SK-N-SH (cell line): ENCODE measurements around the gene SLC34A1. TPM values are rescaled to one million over a fixed set of nuclear protein-coding genes. Genes with fewer than 3 reads are reported as not detected.

Experiments
- CTCF ChIA-PET: fragments of 300-600, 350-600 bp; formaldehyde crosslinking; extraction: SDS; loops from one replicate; lab custom pipeline; 2021; lab: Yijun Ruan, JAX
- POLR2A ChIA-PET: fragments of 350-600 bp; sonication (Branson Sonifier 250); formaldehyde crosslinking; extraction: SDS; loops from one replicate; lab custom pipeline; 2020; ENCODE audit warnings: antibody characterized with exemption, inconsistent platforms; lab: Yijun Ruan, JAX
- DNase-seq: peaks from one replicate; pipeline ENCODE4 v3.0.0; 2012
- H2AFZ ChIP-seq: fragments of 200-600 bp; sonication (generic); 2 replicates; pipeline ENCODE4 v1.8.1; 2016; ENCODE audit warnings: antibody characterized with exemption, mild to moderate bottlenecking, low read depth
- H3F3A ChIP-seq: fragments of 200-600 bp; sonication (generic); replicated peaks from 2 replicates; pipeline ENCODE3; 2016; ENCODE audit warnings: antibody characterized with exemption, mild to moderate bottlenecking; ENCODE audit not compliant: insufficient read depth
- H3K27ac ChIP-seq, 2 experiments: fragments of 200-500 bp in 1 of 2; fragments of 200-600 bp in 1 of 2; sonication (Bioruptor generic) in 1 of 2; sonication (generic), shearing (Covaris generic) in 1 of 2; 2 replicates each; pipeline versions ENCODE4 v1.5.1 to v1.6.1; 2014 to 2016; ENCODE audit warnings: low read depth in 2 of 2, inconsistent platforms in 1 of 2, low read length in 1 of 2, mild to moderate bottlenecking in 1 of 2, mixed read lengths in 1 of 2
- H3K27me3 ChIP-seq: fragments of 200-600 bp; sonication (generic), shearing (Covaris generic); 2 replicates; pipeline ENCODE4 v1.6.1; 2016; ENCODE audit warnings: mixed run types; ENCODE audit not compliant: insufficient read depth
- H3K36me3 ChIP-seq, 2 experiments: fragments of 200-500 bp in 1 of 2; fragments of 200-600 bp in 1 of 2; sonication (Bioruptor generic) in 1 of 2; sonication (generic) in 1 of 2; replicated peaks in 1 of 2; 2 replicates each; pipeline versions ENCODE3 to v1.5.1; 2014 to 2016; ENCODE audit warnings: low read length in 1 of 2, mild to moderate bottlenecking in 1 of 2; ENCODE audit not compliant: insufficient read depth in 2 of 2, control insufficient read depth in 1 of 2
- H3K4me1 ChIP-seq, 2 experiments: fragments of 200-500 bp in 1 of 2; fragments of 200-600 bp in 1 of 2; sonication (Bioruptor generic) in 1 of 2; sonication (generic), shearing (Covaris generic) in 1 of 2; 2 replicates each; pipeline versions ENCODE4 v1.5.1 to v1.6.1; 2014 to 2016; ENCODE audit warnings: low read depth in 1 of 2, low read length in 1 of 2, mixed run types in 1 of 2; ENCODE audit not compliant: insufficient read depth in 2 of 2, control insufficient read depth in 1 of 2
- H3K4me2 ChIP-seq: fragments of 200-600 bp; sonication (generic), shearing (Covaris generic); 2 replicates; pipeline ENCODE4 v1.6.1; 2017; ENCODE audit warnings: mixed run types
- H3K4me3 ChIP-seq, 2 experiments: fragments of 200-500 bp in 1 of 2; fragments of 200-600 bp in 1 of 2; sonication (Bioruptor generic) in 1 of 2; sonication (generic), shearing (Covaris generic) in 1 of 2; 2 replicates each; pipeline versions ENCODE4 v1.5.1 to v1.8.1; 2014 to 2016; ENCODE audit warnings: low read depth in 2 of 2, inconsistent platforms in 1 of 2, low read length in 1 of 2, mild to moderate bottlenecking in 1 of 2, mixed read lengths in 1 of 2, moderate library complexity in 1 of 2
- H3K79me2 ChIP-seq: fragments of 200-600 bp; sonication (generic); 2 replicates; pipeline ENCODE4 v1.8.1; 2017; ENCODE audit warnings: mild to moderate bottlenecking; ENCODE audit not compliant: insufficient read depth
- H3K9ac ChIP-seq: fragments of 200-600 bp; sonication (generic); 2 replicates; pipeline ENCODE4 v1.6.1; 2017; ENCODE audit warnings: mixed run types
- H3K9me2 ChIP-seq: fragments of 200-600 bp; sonication (generic); 2 replicates; pipeline ENCODE4 v1.6.1; 2017; ENCODE audit warnings: mixed run types
- H3K9me3 ChIP-seq: fragments of 200-600 bp; sonication (generic); 2 replicates; pipeline ENCODE4 v1.6.1; 2017; ENCODE audit warnings: mixed run types, mild to moderate bottlenecking, moderate library complexity
- H4K20me1 ChIP-seq: fragments of 200-600 bp; sonication (generic); 2 replicates; pipeline ENCODE4 v1.6.1; 2017; ENCODE audit warnings: mild to moderate bottlenecking, mixed run types; ENCODE audit not compliant: insufficient read depth
- EZH2phosphoT487 ChIP-seq: fragments of 200-600 bp; sonication (generic); IDR thresholded peaks from 2 replicates; pipeline ENCODE4 v1.6.1; 2017; ENCODE audit warnings: low read depth, mixed run types, mild to moderate bottlenecking, antibody characterized with exemption, moderate library complexity, borderline replicate concordance
- FOSL2 ChIP-seq: IDR thresholded peaks from 2 replicates; pipeline ENCODE4 v1.4.0; 2012; ENCODE audit warnings: low read depth, mild to moderate bottlenecking, moderate library complexity, borderline replicate concordance
- FOXJ3 ChIP-seq: sonication (generic); formaldehyde crosslinking; IDR thresholded peaks from 2 replicates; pipeline ENCODE4 v1.5.1; 2020; ENCODE audit warnings: mild to moderate bottlenecking, missing genetic modification reagents
- MEF2A ChIP-seq: IDR thresholded peaks from 2 replicates; pipeline ENCODE4 v1.4.0; 2012; ENCODE audit warnings: low read depth, borderline replicate concordance
- MXI1 ChIP-seq: IDR thresholded peaks from 2 replicates; pipeline ENCODE4 v1.6.1; 2012; ENCODE audit warnings: mild to moderate bottlenecking, low read depth, low read length, improper control_type of control experiment
- NFIC ChIP-seq: IDR thresholded peaks from 2 replicates; pipeline ENCODE4 v1.4.0; 2012; ENCODE audit warnings: borderline replicate concordance
- POLR2AphosphoS5 ChIP-seq: IDR thresholded peaks from 2 replicates; pipeline ENCODE4 v1.6.1; 2012; ENCODE audit warnings: low read depth, low read length
- RAD21 ChIP-seq: IDR thresholded peaks from 2 replicates; pipeline ENCODE4 v1.6.1; 2012; ENCODE audit warnings: mild to moderate bottlenecking, low read length
- RCOR1 ChIP-seq: fragments of 150-350 bp; IDR thresholded peaks from 2 replicates; pipeline ENCODE4 v1.6.1; 2017; ENCODE audit warnings: antibody characterized with exemption, low read length
- RXRA ChIP-seq: IDR thresholded peaks from 2 replicates; pipeline ENCODE4 v1.4.0; 2012; ENCODE audit warnings: low read depth, mild to moderate bottlenecking, borderline replicate concordance
- SIN3A ChIP-seq: IDR thresholded peaks from 2 replicates; pipeline ENCODE4 v1.6.1; 2012; ENCODE audit warnings: low read depth, mild to moderate bottlenecking, low read length, moderate library complexity, borderline replicate concordance
- SMC3 ChIP-seq: IDR thresholded peaks from 2 replicates; pipeline ENCODE4 v1.6.1; 2012; ENCODE audit warnings: low read depth, low read length, improper control_type of control experiment
- TAF1 ChIP-seq: IDR thresholded peaks from 2 replicates; pipeline ENCODE4 v1.6.1; 2012; ENCODE audit warnings: low read depth, mild to moderate bottlenecking, low read length, moderate library complexity, borderline replicate concordance
- TCF12 ChIP-seq: IDR thresholded peaks from 2 replicates; pipeline ENCODE4 v1.4.0; 2012
- TEAD4 ChIP-seq: IDR thresholded peaks from 2 replicates; pipeline ENCODE4 v1.4.0; 2012; ENCODE audit warnings: mild to moderate bottlenecking, borderline replicate concordance; ENCODE audit not compliant: insufficient read depth
- USF2 ChIP-seq: fragments of 150-350 bp; IDR thresholded peaks from 2 replicates; pipeline ENCODE4 v1.6.1; 2017; ENCODE audit warnings: antibody characterized with exemption, low read length, low read depth, borderline replicate concordance
- YY1 ChIP-seq: IDR thresholded peaks from 2 replicates; pipeline ENCODE4 v1.4.0; 2012; ENCODE audit warnings: low read depth, mild to moderate bottlenecking
- ZBTB33 ChIP-seq: IDR thresholded peaks from 2 replicates; pipeline ENCODE4 v1.4.0; 2012; ENCODE audit warnings: low read depth, borderline replicate concordance
- WGBS: methylation state at CpG from one replicate; pipeline ENCODE4 v1.1.6; 2017; ENCODE audit warnings: low lambda C conversion rate; 5-methylcytosine and 5-hydroxymethylcytosine counted together
- polyA plus RNA-seq, 3 experiments: library from polyadenylated mRNA; depleted of rRNA; stranded (reverse); fragments of >200 nt; gene quantifications; 2 replicates each; pipeline ENCODE4 v1.2.3, GENCODE V29; 2012
- TF ChIP-seq, protein P1 (sequence below): IDR thresholded peaks from 2 replicates; pipeline ENCODE4 v1.4.0; 2012; ENCODE audit warnings: low read depth
- TF ChIP-seq, protein P2 (sequence below): fragments of 150-350 bp; IDR thresholded peaks from 2 replicates; pipeline ENCODE4 v1.6.1; 2016; ENCODE audit warnings: mild to moderate bottlenecking, low read depth, low read length
- TF ChIP-seq, protein P3 (sequence below): fragments of 200-600 bp; sonication (generic); IDR thresholded peaks from 2 replicates; pipeline ENCODE4 v1.6.1; 2017; ENCODE audit warnings: antibody characterized with exemption, mild to moderate bottlenecking, moderate library complexity
- TF ChIP-seq, protein P4 (sequence below): IDR thresholded peaks from 2 replicates; pipeline ENCODE4 v1.4.0; 2012; ENCODE audit warnings: low read depth, borderline replicate concordance

Gene SLC34A1
- polyA plus RNA-seq, 1 of the 3 experiments (the other 2 are of a cell fraction) = 0.03 TPM

DNA sequence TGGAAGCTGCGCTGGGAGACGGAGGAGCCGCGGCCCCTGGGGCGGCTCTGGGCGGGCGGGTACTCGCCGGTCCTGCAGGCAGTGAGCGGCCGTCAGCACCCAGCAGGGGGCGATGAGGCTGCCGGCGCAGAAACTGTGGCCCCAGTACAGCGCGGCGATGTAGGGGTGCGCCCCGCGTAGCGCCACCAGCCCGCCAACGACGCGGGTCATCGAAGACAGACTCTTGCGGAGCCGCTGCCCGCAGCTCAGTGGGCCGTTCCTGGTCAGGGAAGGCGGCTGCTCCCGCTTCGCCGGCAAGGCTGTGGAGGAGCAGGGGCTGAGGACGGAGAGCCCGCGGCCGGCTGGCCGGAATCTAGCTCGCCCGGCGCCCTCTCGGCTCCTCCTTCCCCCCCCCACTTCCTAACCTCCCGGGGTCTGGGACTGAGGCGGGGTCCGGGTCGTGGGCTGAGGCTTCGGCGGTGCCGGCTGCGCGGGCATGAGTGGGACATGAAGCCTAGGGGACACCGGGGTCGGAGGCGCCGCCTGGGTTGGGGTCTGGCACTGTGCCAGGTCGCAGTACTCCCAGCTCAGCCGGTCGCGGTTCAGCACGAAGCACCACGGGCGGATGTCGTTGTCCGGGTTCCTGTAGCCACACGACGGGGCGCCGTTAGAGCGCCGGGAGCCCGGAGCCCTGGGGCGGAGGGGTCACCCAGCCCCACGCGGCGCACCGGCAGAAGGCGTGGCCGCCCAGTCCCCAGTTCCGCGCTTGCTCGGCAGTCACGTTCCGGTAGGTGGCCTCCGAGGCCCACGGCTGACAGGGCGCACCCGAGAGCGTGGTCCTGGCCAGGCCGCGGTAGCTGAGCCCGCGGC lies 19.8 kb downstream of the SLC34A1 start:
- peak overlapping the region; percentile 55 for H3K9ac ChIP-seq
- H3K4me3 ChIP-seq = peak overlapping the region; percentile 60 to 83
- H2AFZ ChIP-seq = peak overlapping the region; percentile 92
- no peaks in the 10 kb centered on the region for H3K79me2 ChIP-seq
- peaks cover 0 to 28% of the 10 kb centered on the region in 2 experiments; a peak in 1 of 4 replicates for H3K4me1 ChIP-seq
- H3K9me2 ChIP-seq = no peaks in the 10 kb centered on the region
- peak overlapping the region in 1 of 2 experiments; percentile 96; a peak in 2 of 4 replicates for H3K27ac ChIP-seq
- WGBS = 3% methylated on average over 38 of the region's 93 CpGs
- ChIA-PET CTCF (interaction anchor here (0.6 to 9.7 kb wide), 46 partner anchors 12 to 744 kb away, joined by 3 to 375 read pairs (median 5); partner anchors contain the start of genes DDX41, DOK3, GRK6 and LMAN2), POLR2A (interaction anchor here (0.8 to 4.6 kb wide), 13 partner anchors 13 to 97 kb away, joined by 3 to 72 read pairs (median 5); partner anchors contain the start of genes GRK6, LMAN2, PDLIM7 and PRR7)
- H3K36me3 ChIP-seq = no peaks in the 10 kb centered on the region
- DNase-seq = peak; percentile 94
- H3K4me2 ChIP-seq = peak overlapping the region; percentile 97
- peaks cover 14% of the 10 kb centered on the region for H3F3A ChIP-seq
- no peaks in the 10 kb centered on the region for H3K9me3 ChIP-seq
- H4K20me1 ChIP-seq = no peaks in the 10 kb centered on the region
- no peaks in the 10 kb centered on the region for H3K27me3 ChIP-seq
- TF ChIP-seq TEAD4 (no peak), SMC3 (peak; percentile 64), RXRA (no peak), RAD21 (peak; percentile 81), SIN3A (peak; percentile 56; the same call in 1 of the 2 replicates), YY1 (peak; percentile 65), FOXJ3 (CRISPR knock-in tag) (peak; percentile 9; the same call in 1 of the 2 replicates), FOSL2 (no peak), TAF1 (peak; percentile 30; the same call in 1 of the 2 replicates), MEF2A (no peak), EZH2phosphoT487 (no peak), RCOR1 (no peak), MXI1 (peak; percentile 91), POLR2AphosphoS5 (peak; percentile 33; the same call in 1 of the 2 replicates), NFIC (peak; percentile 92), TCF12 (no peak), ZBTB33 (no peak), USF2 (no peak)
- TF ChIP-seq, protein P1, sequence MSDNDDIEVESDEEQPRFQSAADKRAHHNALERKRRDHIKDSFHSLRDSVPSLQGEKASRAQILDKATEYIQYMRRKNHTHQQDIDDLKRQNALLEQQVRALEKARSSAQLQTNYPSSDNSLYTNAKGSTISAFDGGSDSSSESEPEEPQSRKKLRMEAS = peak; percentile 89
- TF ChIP-seq, protein P2, sequence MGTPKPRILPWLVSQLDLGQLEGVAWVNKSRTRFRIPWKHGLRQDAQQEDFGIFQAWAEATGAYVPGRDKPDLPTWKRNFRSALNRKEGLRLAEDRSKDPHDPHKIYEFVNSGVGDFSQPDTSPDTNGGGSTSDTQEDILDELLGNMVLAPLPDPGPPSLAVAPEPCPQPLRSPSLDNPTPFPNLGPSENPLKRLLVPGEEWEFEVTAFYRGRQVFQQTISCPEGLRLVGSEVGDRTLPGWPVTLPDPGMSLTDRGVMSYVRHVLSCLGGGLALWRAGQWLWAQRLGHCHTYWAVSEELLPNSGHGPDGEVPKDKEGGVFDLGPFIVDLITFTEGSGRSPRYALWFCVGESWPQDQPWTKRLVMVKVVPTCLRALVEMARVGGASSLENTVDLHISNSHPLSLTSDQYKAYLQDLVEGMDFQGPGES = no peak
- TF ChIP-seq, protein P3, sequence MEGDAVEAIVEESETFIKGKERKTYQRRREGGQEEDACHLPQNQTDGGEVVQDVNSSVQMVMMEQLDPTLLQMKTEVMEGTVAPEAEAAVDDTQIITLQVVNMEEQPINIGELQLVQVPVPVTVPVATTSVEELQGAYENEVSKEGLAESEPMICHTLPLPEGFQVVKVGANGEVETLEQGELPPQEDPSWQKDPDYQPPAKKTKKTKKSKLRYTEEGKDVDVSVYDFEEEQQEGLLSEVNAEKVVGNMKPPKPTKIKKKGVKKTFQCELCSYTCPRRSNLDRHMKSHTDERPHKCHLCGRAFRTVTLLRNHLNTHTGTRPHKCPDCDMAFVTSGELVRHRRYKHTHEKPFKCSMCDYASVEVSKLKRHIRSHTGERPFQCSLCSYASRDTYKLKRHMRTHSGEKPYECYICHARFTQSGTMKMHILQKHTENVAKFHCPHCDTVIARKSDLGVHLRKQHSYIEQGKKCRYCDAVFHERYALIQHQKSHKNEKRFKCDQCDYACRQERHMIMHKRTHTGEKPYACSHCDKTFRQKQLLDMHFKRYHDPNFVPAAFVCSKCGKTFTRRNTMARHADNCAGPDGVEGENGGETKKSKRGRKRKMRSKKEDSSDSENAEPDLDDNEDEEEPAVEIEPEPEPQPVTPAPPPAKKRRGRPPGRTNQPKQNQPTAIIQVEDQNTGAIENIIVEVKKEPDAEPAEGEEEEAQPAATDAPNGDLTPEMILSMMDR = peak; percentile 72
- TF ChIP-seq, protein P4, sequence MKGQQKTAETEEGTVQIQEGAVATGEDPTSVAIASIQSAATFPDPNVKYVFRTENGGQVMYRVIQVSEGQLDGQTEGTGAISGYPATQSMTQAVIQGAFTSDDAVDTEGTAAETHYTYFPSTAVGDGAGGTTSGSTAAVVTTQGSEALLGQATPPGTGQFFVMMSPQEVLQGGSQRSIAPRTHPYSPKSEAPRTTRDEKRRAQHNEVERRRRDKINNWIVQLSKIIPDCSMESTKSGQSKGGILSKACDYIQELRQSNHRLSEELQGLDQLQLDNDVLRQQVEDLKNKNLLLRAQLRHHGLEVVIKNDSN = no peak
